Gastrocnemius medialis (tissue), 4 donors: ENCODE data around the gene DTNA. TPM values are rescaled to one million over a fixed set of nuclear protein-coding genes. Genes with fewer than 3 reads are reported as not detected.

Source experiments
- ATAC-seq, 2 donors: fragments of 150-250 bp; one replicate each; pipeline ENCODE4 v1.9.1; 2016
- DNase-seq, 2 donors: peaks; one replicate each; pipeline ENCODE4 v3.0.0-alpha.2; 2019
- H3K27ac ChIP-seq, 4 donors: fragments of 200-600 bp; sonication (generic); 1 replicate in 1 of 4; 2 replicates in 3 of 4; pipeline ENCODE4 v1.5.1; 2016 to 2018; ENCODE audit warnings: mild to moderate bottlenecking in 2 of 4, moderate library complexity in 1 of 4
- H3K27me3 ChIP-seq, 3 donors: fragments of 200-600 bp; sonication (generic) in 2 of 3; 1 replicate in 1 of 3; 2 replicates in 2 of 3; pipeline versions ENCODE4 v1.5.1 to v1.6.0; 2016 to 2019; ENCODE audit warnings: mild to moderate bottlenecking in 1 of 3, moderate library complexity in 1 of 3
- H3K36me3 ChIP-seq, 2 donors: fragments of 200-600 bp; sonication (generic) in 1 of 2; one replicate each; pipeline ENCODE4 v1.5.1; 2017 to 2018
- H3K4me1 ChIP-seq, 2 donors: fragments of 200-600 bp; sonication (generic) in 1 of 2; one replicate each; pipeline ENCODE4 v1.5.1; 2016 to 2017; ENCODE audit warnings: mild to moderate bottlenecking in 2 of 2
- H3K4me3 ChIP-seq, 4 donors: fragments of 200-600 bp; sonication (generic) in 3 of 4; 1 replicate in 1 of 4; 2 replicates in 3 of 4; pipeline ENCODE4 v1.5.1; 2016 to 2019; ENCODE audit warnings: mild to moderate bottlenecking in 2 of 4
- H3K9me3 ChIP-seq, 3 donors: fragments of 200-600 bp; sonication (generic) in 2 of 3; 1 replicate in 1 of 3; 2 replicates in 2 of 3; pipeline ENCODE4 v1.5.1; 2016 to 2019
- POLR2A ChIP-seq, 2 donors: fragments of 450-650 bp; IDR thresholded peaks; one replicate each; pipeline ENCODE4 v1.6.1; 2017; ENCODE audit warnings: antibody characterized with exemption in 2 of 2, mild to moderate bottlenecking in 2 of 2, moderate library complexity in 2 of 2
- in situ Hi-C, 4 donors: fragments of 200-750 bp; cut with MboI; loops; one replicate each; pipeline versions ENCODE4 v1.15.0 to v1.8.0; 2017; ENCODE audit warnings: low sequenced_read_pairs in 4 of 4
- intact Hi-C: fragments of 100-400 bp; cut with DNase I; formaldehyde crosslinking; loops from one replicate; pipeline ENCODE4 v1.15.1; 2023; ENCODE audit warnings: low total_unique reads
- total RNA-seq, 4 donors: library from RNA; depleted of rRNA; stranded (reverse); fragments of >200 nt; gene quantifications; one replicate each; pipeline versions ENCODE4 v1.1.0 to v1.2.3, GENCODE V29; 2016
- TF ChIP-seq, protein P1 (sequence below), 5 experiments: fragments of 450-650 bp in 3 of 5; fragments of 200-600 bp in 2 of 5; sonication (generic) in 2 of 5; IDR thresholded peaks in 4 of 5; conservative IDR thresholded peaks in 1 of 5; 1 replicate in 4 of 5; 2 replicates in 1 of 5; pipeline ENCODE4 v1.5.1; 2016 to 2019; ENCODE audit warnings: antibody characterized with exemption in 5 of 5, mild to moderate bottlenecking in 3 of 5, moderate library complexity in 3 of 5

DTNA gene
- total RNA-seq, 4 donors from 2014 or later: 38.6 to 63.9 (median 56.1) TPM

GRCh38 chr18:34754300-34754699, 44.2 kb downstream of the DTNA start:
- intact Hi-C loops: no loop called here
- no peaks in the 10 kb centered on the region for H3K9me3 ChIP-seq
- in situ Hi-C loops: no loop called here
- DNase-seq (no peak), ATAC-seq (peak in 1 of 2 donors; percentile 42)
- H3K4me3 ChIP-seq: no peak overlapping the region
- H3K36me3 ChIP-seq: no peaks in the 10 kb centered on the region
- TF ChIP-seq, protein P1, sequence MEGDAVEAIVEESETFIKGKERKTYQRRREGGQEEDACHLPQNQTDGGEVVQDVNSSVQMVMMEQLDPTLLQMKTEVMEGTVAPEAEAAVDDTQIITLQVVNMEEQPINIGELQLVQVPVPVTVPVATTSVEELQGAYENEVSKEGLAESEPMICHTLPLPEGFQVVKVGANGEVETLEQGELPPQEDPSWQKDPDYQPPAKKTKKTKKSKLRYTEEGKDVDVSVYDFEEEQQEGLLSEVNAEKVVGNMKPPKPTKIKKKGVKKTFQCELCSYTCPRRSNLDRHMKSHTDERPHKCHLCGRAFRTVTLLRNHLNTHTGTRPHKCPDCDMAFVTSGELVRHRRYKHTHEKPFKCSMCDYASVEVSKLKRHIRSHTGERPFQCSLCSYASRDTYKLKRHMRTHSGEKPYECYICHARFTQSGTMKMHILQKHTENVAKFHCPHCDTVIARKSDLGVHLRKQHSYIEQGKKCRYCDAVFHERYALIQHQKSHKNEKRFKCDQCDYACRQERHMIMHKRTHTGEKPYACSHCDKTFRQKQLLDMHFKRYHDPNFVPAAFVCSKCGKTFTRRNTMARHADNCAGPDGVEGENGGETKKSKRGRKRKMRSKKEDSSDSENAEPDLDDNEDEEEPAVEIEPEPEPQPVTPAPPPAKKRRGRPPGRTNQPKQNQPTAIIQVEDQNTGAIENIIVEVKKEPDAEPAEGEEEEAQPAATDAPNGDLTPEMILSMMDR (IDR thresholded peaks at IDR 0.05 in 4 of 5, conservative IDR thresholded peaks at IDR 0.05 in 1 of 5): no peak
- TF ChIP-seq POLR2A (IDR thresholded peaks at IDR 0.05): no peak
- H3K27me3 ChIP-seq: no peaks in the 10 kb centered on the region
- H3K4me1 ChIP-seq: peaks cover under 1 to 9% of the 10 kb centered on the region in 2 donors
- no peak overlapping the region for H3K27ac ChIP-seq

DNA sequence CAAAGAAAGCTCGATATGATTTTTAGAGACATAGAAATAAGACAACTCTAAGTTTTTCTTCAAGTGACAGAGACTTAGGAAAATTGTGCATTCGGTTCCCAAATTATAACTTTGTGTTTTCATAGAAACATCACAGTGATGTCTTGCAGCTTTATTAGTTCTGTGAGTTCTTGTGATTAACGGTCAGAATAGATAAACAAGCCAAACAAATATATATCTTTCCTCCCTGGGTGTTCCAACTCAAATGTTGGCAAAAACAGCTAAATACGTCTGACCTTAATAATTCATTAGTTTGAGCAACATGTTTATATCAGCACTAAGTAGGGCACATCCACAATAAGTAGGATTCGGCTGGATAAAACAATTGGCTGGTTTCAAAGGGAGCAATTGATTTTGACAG, 47.6 kb downstream of the DTNA start:
- in situ Hi-C loops: no loop called here
- DNase-seq (no peak), ATAC-seq (no peak)
- no peaks in the 10 kb centered on the region for H3K9me3 ChIP-seq
- peaks cover 13 to 22% of the 10 kb centered on the region in 2 donors for H3K4me1 ChIP-seq
- no peaks in the 10 kb centered on the region for H3K27me3 ChIP-seq
- no peak for TF ChIP-seq POLR2A (IDR thresholded peaks at IDR 0.05)
- TF ChIP-seq, protein P1 (IDR thresholded peaks at IDR 0.05 in 4 of 5, conservative IDR thresholded peaks at IDR 0.05 in 1 of 5): no peak
- H3K4me3 ChIP-seq: no peak overlapping the region
- H3K36me3 ChIP-seq: no peaks in the 10 kb centered on the region
- H3K27ac ChIP-seq: no peak overlapping the region
- intact Hi-C loops: no loop called here

GRCh38 chr18:34758378-34758948, 48.4 kb downstream of the DTNA start:
- no peaks in the 10 kb centered on the region for H3K27me3 ChIP-seq
- no peak overlapping the region for H3K4me3 ChIP-seq
- H3K9me3 ChIP-seq: no peaks in the 10 kb centered on the region
- no peak for TF ChIP-seq POLR2A (IDR thresholded peaks at IDR 0.05)
- TF ChIP-seq, protein P1 (IDR thresholded peaks at IDR 0.05 in 4 of 5, conservative IDR thresholded peaks at IDR 0.05 in 1 of 5): no peak
- ATAC-seq (no peak), DNase-seq (no peak)
- in situ Hi-C loops (no loop called here), intact Hi-C loops (no loop called here)
- no peaks in the 10 kb centered on the region for H3K36me3 ChIP-seq
- peak overlapping the region in 1 of 4 donors; percentile 16 for H3K27ac ChIP-seq
- peaks cover 13 to 22% of the 10 kb centered on the region in 2 donors for H3K4me1 ChIP-seq

GRCh38 chr18:34760444-34760843, 50.3 kb downstream of the DTNA start:
- H3K27me3 ChIP-seq: no peaks in the 10 kb centered on the region
- H3K27ac ChIP-seq: peak overlapping the region in 3 of 4 donors; percentile 8 to 42 (median 8)
- no peaks in the 10 kb centered on the region for H3K9me3 ChIP-seq
- H3K4me1 ChIP-seq: peaks cover 13 to 22% of the 10 kb centered on the region in 2 donors
- ATAC-seq (peak; percentile 37 to 68), DNase-seq (peak in 1 of 2 donors; percentile 44)
- intact Hi-C loops (no loop called here), in situ Hi-C loops (no loop called here)
- TF ChIP-seq, protein P1 (IDR thresholded peaks at IDR 0.05 in 4 of 5, conservative IDR thresholded peaks at IDR 0.05 in 1 of 5): no peak
- TF ChIP-seq POLR2A (IDR thresholded peaks at IDR 0.05): no peak
- H3K36me3 ChIP-seq: no peaks in the 10 kb centered on the region
- H3K4me3 ChIP-seq: no peak overlapping the region

GRCh38 chr18:34764451-34764850, 54.4 kb downstream of the DTNA start:
- Histone ChIP-seq H3K27me3 (no peaks in the 10 kb centered on the region), H3K9me3 (no peaks in the 10 kb centered on the region), H3K36me3 (no peaks in the 10 kb centered on the region), H3K4me3 (no peak overlapping the region), H3K27ac (no peak overlapping the region), H3K4me1 (peaks cover 10 to 12% of the 10 kb centered on the region in 2 donors)
- ATAC-seq (no peak), DNase-seq (no peak)
- TF ChIP-seq, protein P1 (IDR thresholded peaks at IDR 0.05 in 4 of 5, conservative IDR thresholded peaks at IDR 0.05 in 1 of 5): no peak
- no peak for TF ChIP-seq POLR2A (IDR thresholded peaks at IDR 0.05)
- intact Hi-C loops: no loop called here
- in situ Hi-C loops: no loop called here
